Neural cell (in vitro differentiated cells): ENCODE measurements around the gene CCDC182. TPM values are rescaled to one million over a fixed set of nuclear protein-coding genes. Genes with fewer than 3 reads are reported as not detected.

Experiments
- H2AFZ ChIP-seq: fragments of 200-600, 300-800 bp; sonication (generic), shearing (Covaris generic); 2 replicates; pipeline ENCODE4 v1.6.0; 2014; ENCODE audit warnings: low read depth, mild to moderate bottlenecking, antibody characterized with exemption, low read length, moderate library complexity
- H3F3A ChIP-seq: fragments of 200-600 bp; shearing (Covaris generic); 2 replicates; pipeline ENCODE4 v1.6.1; 2016; ENCODE audit warnings: mild to moderate bottlenecking, moderate library complexity, mixed read lengths, antibody characterized with exemption, low read length; ENCODE audit not compliant: insufficient read depth, poor library complexity, severe bottlenecking
- H3K27ac ChIP-seq: fragments of 200-600, 300-800 bp; sonication (generic), shearing (Covaris generic); 2 replicates; pipeline ENCODE4 v1.5.1; 2014; ENCODE audit warnings: mild to moderate bottlenecking, low read length, moderate library complexity
- H3K27me3 ChIP-seq: fragments of 300-800, 200-600 bp; sonication (generic), shearing (Covaris generic); 2 replicates; pipeline ENCODE4 v1.6.0; 2014; ENCODE audit warnings: mild to moderate bottlenecking, low read depth, low read length, moderate library complexity; ENCODE audit not compliant: insufficient read depth
- H3K36me3 ChIP-seq: fragments of 300-800, 200-600 bp; sonication (generic), shearing (Covaris generic); 2 replicates; pipeline ENCODE4 v1.5.1; 2014; ENCODE audit warnings: mild to moderate bottlenecking, antibody characterized with exemption, low read length, moderate library complexity; ENCODE audit not compliant: insufficient read depth
- H3K4me2 ChIP-seq: fragments of 300-800, 200-600 bp; sonication (generic), shearing (Covaris generic); 2 replicates; pipeline ENCODE4 v1.6.0; 2014; ENCODE audit warnings: mild to moderate bottlenecking, low read length
- H3K4me3 ChIP-seq: fragments of 300-800, 200-600 bp; sonication (generic), shearing (Covaris generic); 2 replicates; pipeline ENCODE4 v1.5.1; 2014; ENCODE audit warnings: mild to moderate bottlenecking, low read length, moderate library complexity
- H3K79me2 ChIP-seq: fragments of 200-600 bp; shearing (Covaris generic); replicated peaks from 2 replicates; pipeline ENCODE4 v1.6.0; 2014; ENCODE audit warnings: mild to moderate bottlenecking, low read length, moderate library complexity; ENCODE audit not compliant: insufficient read depth
- H3K9ac ChIP-seq: fragments of 300-800, 200-600 bp; sonication (generic), shearing (Covaris generic); 2 replicates; pipeline ENCODE4 v1.6.1; 2016; ENCODE audit warnings: mild to moderate bottlenecking, low read length, mixed read lengths
- H3K9me2 ChIP-seq: fragments of 200-600 bp; shearing (Covaris generic); 2 replicates; pipeline ENCODE4 v1.6.1; 2016; ENCODE audit warnings: mild to moderate bottlenecking, low read length, mixed read lengths; ENCODE audit not compliant: insufficient read depth
- H3K9me3 ChIP-seq: fragments of 200-600, 300-800 bp; sonication (generic), shearing (Covaris generic); 2 replicates; pipeline ENCODE4 v1.6.1; 2016; ENCODE audit warnings: mild to moderate bottlenecking, mixed run types, low read length, moderate library complexity, mixed read lengths
- H4K20me1 ChIP-seq: fragments of 200-600 bp; shearing (Covaris generic); 2 replicates; pipeline ENCODE4 v1.6.1; 2016; ENCODE audit warnings: mild to moderate bottlenecking, mixed run types; ENCODE audit not compliant: insufficient read depth
- CTCF ChIP-seq: fragments of 450-650 bp; IDR thresholded peaks from 2 replicates; pipeline ENCODE4 v1.5.1; 2014; ENCODE audit warnings: antibody characterized with exemption, mild to moderate bottlenecking, moderate library complexity; ENCODE audit not compliant: poor library complexity, severe bottlenecking
- EP300 ChIP-seq: fragments of 450-650 bp; conservative IDR thresholded peaks from 2 replicates; pipeline ENCODE4 v1.6.1; 2014; ENCODE audit warnings: antibody characterized with exemption, mild to moderate bottlenecking, moderate library complexity; ENCODE audit not compliant: poor library complexity, severe bottlenecking
- EZH2 ChIP-seq: fragments of 200-600, 300-800 bp; shearing (Covaris generic), sonication (generic); IDR thresholded peaks from 2 replicates; pipeline ENCODE4 v1.6.1; 2014; ENCODE audit warnings: antibody characterized with exemption, low read length, borderline replicate concordance, mild to moderate bottlenecking; ENCODE audit not compliant: insufficient read depth, poor library complexity, severe bottlenecking
- MXI1 ChIP-seq: fragments of 450-650 bp; conservative IDR thresholded peaks from 2 replicates; pipeline ENCODE4 v1.6.1; 2014; ENCODE audit warnings: antibody characterized with exemption, mild to moderate bottlenecking; ENCODE audit not compliant: poor library complexity, severe bottlenecking
- POLR2AphosphoS5 ChIP-seq: IDR thresholded peaks from 2 replicates; pipeline ENCODE4 v1.6.1; 2012
- RAD21 ChIP-seq: fragments of 450-650 bp; conservative IDR thresholded peaks from 2 replicates; pipeline ENCODE4 v1.6.1; 2014; ENCODE audit warnings: antibody characterized with exemption, mild to moderate bottlenecking, moderate library complexity
- REST ChIP-seq: IDR thresholded peaks from 2 replicates; pipeline ENCODE4 v1.6.1; 2012; ENCODE audit warnings: borderline replicate concordance
- SMC3 ChIP-seq: fragments of 450-650 bp; conservative IDR thresholded peaks from 2 replicates; pipeline ENCODE4 v1.6.1; 2014; ENCODE audit warnings: antibody characterized with exemption, mild to moderate bottlenecking, moderate library complexity; ENCODE audit not compliant: poor library complexity
- TAF1 ChIP-seq: IDR thresholded peaks from 2 replicates; pipeline ENCODE4 v1.6.1; 2012; ENCODE audit warnings: low read depth
- polyA plus RNA-seq: library from polyadenylated mRNA; depleted of rRNA; stranded (reverse); fragments of >200 nt; gene quantifications from 2 replicates; pipeline ENCODE4 v1.2.3, GENCODE V29; 2014

CCDC182 gene
- polyA plus RNA-seq, 1 donor from 2014 or later: not detected

GRCh38 chr17:57781386-57782061, 36.4 kb upstream of the CCDC182 start:
- Histone ChIP-seq H3K9me2 (no peaks in the 10 kb centered on the region), H2AFZ (no peak overlapping the region), H3K4me2 (no peak overlapping the region)

GRCh38 chr17:57779706-57780105, 34.6 kb upstream of the CCDC182 start:
- Histone ChIP-seq H3K9me3 (no peaks in the 10 kb centered on the region), H3K79me2 (no peaks in the 10 kb centered on the region), H2AFZ (no peak overlapping the region), H4K20me1 (no peaks in the 10 kb centered on the region), H3K4me3 (no peak overlapping the region), H3K27me3 (no peaks in the 10 kb centered on the region), H3K9ac (no peak overlapping the region), H3F3A (no peaks in the 10 kb centered on the region), H3K36me3 (no peaks in the 10 kb centered on the region), H3K4me2 (no peak overlapping the region), H3K9me2 (no peaks in the 10 kb centered on the region), H3K27ac (no peak overlapping the region)
- TF ChIP-seq CTCF (no peak), RAD21 (no peak), POLR2AphosphoS5 (no peak), MXI1 (no peak), EZH2 (no peak), SMC3 (no peak), TAF1 (no peak), EP300 (no peak)

More at GRCh38 chr17:57781386-57782061, 36.4 kb upstream of the CCDC182 start:
- TF ChIP-seq REST (no peak), TAF1 (no peak), MXI1 (no peak), POLR2AphosphoS5 (no peak), CTCF (no peak), EZH2 (no peak), EP300 (no peak), SMC3 (no peak), RAD21 (no peak)
- no peaks in the 10 kb centered on the region for H3K9me3 ChIP-seq
- H4K20me1 ChIP-seq: no peaks in the 10 kb centered on the region
- no peaks in the 10 kb centered on the region for H3K79me2 ChIP-seq
- H3F3A ChIP-seq: no peaks in the 10 kb centered on the region
- H3K9ac ChIP-seq: no peak overlapping the region
- H3K27ac ChIP-seq: no peak overlapping the region
- H3K36me3 ChIP-seq: no peaks in the 10 kb centered on the region
- H3K27me3 ChIP-seq: no peaks in the 10 kb centered on the region
- H3K4me3 ChIP-seq: no peak overlapping the region
